Cardiac fibroblast (primary cell): ENCODE measurements around the gene MRPL52.

Experiments
- DNase-seq, 2 donors: peaks; one replicate each; pipeline versions ENCODE4 v3.0.0 to v3.0.0-alpha.2; 2010; ENCODE audit warnings: low read depth in 2 of 2
- H3K4me3 ChIP-seq, 2 donors: replicated peaks in 1 of 2; 1 replicate in 1 of 2; 2 replicates in 1 of 2; pipeline ENCODE4 v1.5.1; 2011; ENCODE audit warnings: low read depth in 2 of 2, low read length in 2 of 2, mild to moderate bottlenecking in 2 of 2, moderate library complexity in 1 of 2
- CTCF ChIP-seq: IDR thresholded peaks from one replicate; pipeline ENCODE4 v1.5.1; 2011; ENCODE audit warnings: low read depth, mild to moderate bottlenecking, low read length, inconsistent platforms

The MRPL52 gene

DNA sequence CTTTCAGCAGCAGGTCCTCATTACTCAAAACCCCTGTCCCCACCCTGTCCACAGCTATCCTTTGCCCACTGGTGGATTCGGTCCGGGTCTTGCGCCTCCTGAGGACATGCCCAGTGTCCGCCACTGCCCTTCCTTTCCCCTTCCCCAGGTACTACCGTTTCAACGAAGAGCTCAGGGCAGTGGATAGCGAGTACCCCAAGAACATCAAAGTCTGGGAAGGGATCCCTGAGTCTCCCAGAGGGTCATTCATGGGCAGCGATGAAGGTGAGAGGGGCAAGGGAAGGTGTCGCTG lies 15.4 kb downstream of the MRPL52 start:
- H3K4me3 ChIP-seq: no peak overlapping the region
- DNase-seq: no peak
- no peak for TF ChIP-seq CTCF

DNA sequence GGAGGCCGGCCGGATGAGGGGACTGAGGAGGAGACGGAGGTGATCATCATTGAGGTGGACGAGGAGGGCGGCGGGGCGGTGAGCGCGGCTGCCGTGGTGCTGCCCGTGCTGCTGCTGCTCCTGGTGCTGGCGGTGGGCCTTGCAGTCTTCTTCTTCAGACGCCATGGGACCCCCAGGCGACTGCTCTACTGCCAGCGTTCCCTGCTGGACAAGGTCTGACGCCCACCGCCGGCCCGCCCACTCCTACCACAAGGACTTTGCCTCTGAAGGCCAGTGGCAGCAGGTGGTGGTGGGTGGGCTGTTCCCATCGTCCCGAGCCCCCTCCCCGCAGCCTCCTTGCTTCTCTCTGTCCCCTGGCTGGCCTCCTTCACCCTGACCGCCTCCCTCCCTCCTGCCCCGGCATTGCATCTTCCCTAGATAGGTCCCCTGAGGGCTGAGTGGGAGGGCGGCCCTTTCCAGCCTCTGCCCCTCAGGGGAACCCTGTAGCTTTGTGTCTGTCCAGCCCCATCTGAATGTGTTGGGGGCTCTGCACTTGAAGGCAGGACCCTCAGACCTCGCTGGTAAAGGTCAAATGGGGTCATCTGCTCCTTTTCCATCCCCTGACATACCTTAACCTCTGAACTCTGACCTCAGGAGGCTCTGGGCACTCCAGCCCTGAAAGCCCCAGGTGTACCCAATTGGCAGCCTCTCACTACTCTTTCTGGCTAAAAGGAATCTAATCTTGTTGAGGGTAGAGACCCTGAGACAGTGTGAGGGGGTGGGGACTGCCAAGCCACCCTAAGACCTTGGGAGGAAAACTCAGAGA lies 16.3 kb downstream of the MRPL52 start:
- H3K4me3 ChIP-seq: no peak overlapping the region
- TF ChIP-seq CTCF: no peak
- no peak for DNase-seq

- peak; percentile 7 for TF ChIP-seq CTCF
- no peak for DNase-seq
- no peak overlapping the region for H3K4me3 ChIP-seq
These were observed 17.2 kb downstream of the MRPL52 start for GRCh38 chr14:22846811-22847307.

DNA sequence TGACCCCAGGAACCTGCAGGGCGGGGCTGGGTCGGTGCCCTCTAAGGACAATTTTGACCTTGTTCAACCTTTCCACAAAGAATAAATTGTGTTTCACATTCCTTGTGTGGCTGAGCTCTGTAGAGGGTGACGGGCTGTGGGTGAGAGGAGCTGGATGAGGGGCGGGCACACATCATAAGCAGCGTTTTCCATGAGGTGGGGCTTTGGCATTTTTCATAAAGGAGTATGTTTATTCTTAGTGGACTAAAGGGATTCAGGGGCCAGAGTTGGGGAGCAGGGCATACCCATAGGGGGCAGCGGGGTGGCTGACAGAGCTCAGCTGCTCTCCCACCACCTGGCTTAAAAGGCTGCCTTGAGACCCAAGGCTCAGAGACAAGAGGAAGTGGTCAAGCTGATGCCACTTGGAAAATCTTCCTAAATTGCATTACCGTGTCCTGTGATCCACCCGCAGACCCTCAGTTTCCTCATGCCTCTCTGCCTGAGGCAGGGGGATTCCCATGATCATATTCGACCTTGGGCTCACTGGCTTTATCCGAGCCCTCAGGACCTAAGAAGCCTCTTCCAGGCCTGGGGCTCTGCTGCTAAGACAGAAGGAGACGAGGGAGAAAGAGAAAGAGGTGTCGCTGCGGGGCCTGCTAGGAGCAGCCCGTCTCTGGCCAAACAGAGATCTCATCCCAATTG lies 18.1 kb downstream of the MRPL52 start:
- DNase-seq: peak; percentile 71 to 77
- no peak overlapping the region for H3K4me3 ChIP-seq

DNA sequence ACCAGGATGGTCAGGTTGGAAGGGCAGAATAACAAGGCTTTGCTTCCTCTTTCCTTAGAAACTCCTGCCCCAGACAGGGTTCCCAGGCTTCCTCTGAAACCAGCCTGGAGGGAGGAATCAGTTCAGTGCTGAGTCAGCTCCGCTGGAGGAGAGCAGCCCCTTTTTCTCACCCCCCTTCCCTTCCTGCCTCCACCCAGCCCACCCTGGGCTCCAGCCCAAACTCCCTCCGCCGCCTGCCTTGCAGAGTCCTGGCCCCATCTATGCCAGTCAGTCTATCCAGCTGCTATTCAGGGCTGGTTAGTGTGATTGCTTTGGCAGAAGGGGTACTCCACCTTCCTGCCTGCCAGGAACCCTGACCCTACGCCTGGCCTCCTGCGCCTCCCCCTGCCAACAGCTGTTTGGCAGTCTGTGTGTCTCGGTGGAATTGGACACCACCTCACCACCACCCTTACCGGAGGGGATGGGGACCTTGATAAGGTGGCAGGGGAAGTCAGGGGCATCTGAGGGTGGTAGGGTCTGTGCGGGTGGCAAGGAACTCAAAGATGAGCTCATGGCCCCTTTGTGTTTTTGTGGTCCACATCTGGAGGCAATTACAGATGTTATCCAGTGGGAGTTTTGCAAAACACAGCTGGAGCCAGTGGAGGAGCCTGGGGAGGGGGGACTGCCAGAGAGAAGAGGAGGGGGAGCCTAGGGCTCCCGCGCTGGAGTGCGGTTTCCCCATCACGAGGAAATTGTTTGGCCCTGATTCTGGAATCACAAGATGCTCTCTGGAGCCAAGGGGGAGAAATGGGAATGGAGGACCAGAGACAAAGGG lies 18.9 kb downstream of the MRPL52 start:
- peak; percentile 90 to 98 for DNase-seq
- no peak for TF ChIP-seq CTCF
- peak overlapping the region in 1 of 2 donors; percentile 18 for H3K4me3 ChIP-seq

More for the DNA sequence above, 18.1 kb downstream of the MRPL52 start:
- peak; percentile 14 for TF ChIP-seq CTCF

- H3K4me3 ChIP-seq: no peak overlapping the region
- DNase-seq: peak; percentile 63 to 92
- TF ChIP-seq CTCF: no peak
These were observed 19.6 kb downstream of the MRPL52 start for GRCh38 chr14:22849212-22849819.
